HG03066 (cell line): ENCODE data around the gene POLR2J.

Experiments
- ATAC-seq: cut with Tn5 transposase; IDR thresholded peaks from one replicate; pipeline ENCODE4 v1.9.1; 2021; ENCODE audit warnings: low read depth; ENCODE audit not compliant: unreplicated experiment

POLR2J gene

DNA sequence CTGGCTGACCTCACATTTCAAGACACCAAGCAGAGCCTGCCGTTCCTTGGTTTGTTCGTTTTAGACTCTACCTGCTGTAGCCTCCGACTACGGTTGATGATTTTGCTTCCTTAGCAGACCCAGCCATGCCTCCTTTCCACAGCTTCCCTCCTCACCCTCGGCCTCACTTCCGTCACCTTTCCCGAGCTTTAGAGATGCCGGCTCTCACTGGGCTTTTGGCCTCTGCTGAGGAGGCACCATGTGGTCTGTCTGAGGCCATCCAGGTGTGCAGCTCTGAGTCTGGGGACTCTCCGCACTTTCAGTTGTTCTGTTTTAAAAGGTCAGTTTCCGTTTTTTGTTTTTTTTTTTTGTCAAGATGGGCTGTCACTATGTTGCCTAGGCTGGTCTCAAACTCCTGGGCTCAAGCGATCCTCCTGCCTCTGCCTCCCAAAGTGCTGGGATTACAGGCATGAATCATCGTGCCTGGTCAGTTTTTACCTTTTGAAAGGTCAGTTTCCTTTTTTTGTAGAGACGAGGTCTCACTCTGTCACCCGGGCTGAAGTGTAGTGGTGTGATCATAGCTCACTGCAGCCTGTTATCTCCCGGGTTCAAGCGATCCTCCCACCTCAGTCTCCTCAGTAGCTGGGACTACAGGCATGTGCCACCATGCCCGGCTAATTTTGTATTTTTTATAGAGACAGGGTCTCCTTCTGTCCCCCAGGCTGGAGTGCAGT lies 33.6 kb downstream of the POLR2J start:
- ATAC-seq: peak; percentile 38

DNA sequence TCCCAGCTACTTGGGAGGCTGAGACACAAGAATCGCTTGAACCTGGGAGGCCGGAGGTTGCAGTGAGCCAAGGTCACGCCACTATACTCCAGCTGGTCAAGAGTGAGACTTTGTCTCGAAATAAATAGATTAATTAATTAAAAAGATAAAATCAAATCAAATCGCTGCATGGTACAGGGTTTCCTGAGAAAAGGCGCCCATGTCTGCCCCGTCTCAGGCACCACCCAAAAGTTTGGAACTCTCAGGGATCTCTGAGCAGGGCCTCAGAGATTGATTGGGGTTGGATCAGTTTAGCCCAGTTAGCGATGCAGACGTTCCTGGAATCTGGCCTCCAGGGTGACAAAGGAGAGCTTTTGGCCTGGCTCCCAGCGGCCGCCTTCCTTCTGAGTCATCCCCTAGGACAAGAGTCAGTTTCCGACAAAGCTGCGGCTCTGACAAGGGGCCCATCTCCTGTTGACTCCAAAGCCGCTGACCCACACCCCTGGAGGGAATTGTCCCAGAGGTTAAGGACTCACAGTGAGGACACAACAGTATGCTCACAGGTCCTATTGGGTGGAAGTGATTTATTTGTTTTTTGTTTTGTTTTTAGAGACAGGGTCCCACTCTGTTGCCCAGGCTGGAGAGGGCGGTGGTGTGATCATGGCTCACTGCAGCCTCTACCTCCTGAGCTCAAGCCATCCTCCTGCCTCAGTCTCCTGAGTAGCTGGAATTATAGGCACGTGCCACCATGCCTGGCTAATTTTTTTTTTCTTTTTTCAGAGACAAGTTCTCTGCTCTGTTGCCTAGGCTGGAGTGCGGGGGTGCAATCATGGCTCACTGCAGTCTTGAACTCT lies 38.5 kb downstream of the POLR2J start:
- no peak for ATAC-seq

DNA sequence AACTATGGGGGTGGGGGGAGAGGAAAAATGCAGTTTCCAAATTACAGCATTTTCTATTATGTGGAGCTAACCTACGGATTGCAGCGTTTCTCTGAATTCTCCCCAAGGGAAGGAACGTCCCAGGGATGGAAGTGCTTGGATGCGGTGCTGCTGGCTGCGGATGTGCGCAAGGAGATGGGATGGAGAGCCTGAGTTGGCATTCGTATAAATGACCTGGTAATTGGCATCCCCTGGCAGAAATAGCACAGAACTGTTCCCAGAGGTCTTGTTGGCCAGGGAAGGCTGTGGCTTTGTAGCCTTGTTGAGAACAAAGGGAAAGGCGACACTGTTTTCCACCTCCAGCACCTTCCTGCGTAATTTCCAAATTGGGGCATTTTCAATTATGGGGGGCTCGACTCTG lies 42.6 kb downstream of the POLR2J start:
- ATAC-seq: no peak

DNA sequence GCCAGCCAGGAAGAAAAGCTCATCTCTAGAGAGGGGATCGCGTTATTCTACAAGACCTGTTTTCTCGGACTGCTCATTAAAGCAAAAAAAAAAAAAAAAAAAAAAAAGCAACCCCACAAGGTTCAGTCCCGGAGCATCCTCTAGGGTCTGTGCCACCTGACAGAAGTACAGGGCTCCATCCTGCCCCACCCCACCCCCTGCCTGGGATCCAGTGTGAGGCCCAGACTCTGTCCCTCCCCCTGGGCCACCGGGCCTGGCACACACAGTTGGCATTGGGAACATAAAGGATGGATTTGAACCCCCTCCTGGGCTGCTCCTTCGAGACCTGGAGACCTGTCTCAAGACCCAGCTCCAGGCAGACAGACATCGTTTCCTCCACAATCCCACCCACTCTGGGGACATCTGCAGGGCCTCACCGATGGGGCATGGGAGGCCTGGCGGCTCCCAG lies 44.7 kb downstream of the POLR2J start:
- ATAC-seq: no peak

DNA sequence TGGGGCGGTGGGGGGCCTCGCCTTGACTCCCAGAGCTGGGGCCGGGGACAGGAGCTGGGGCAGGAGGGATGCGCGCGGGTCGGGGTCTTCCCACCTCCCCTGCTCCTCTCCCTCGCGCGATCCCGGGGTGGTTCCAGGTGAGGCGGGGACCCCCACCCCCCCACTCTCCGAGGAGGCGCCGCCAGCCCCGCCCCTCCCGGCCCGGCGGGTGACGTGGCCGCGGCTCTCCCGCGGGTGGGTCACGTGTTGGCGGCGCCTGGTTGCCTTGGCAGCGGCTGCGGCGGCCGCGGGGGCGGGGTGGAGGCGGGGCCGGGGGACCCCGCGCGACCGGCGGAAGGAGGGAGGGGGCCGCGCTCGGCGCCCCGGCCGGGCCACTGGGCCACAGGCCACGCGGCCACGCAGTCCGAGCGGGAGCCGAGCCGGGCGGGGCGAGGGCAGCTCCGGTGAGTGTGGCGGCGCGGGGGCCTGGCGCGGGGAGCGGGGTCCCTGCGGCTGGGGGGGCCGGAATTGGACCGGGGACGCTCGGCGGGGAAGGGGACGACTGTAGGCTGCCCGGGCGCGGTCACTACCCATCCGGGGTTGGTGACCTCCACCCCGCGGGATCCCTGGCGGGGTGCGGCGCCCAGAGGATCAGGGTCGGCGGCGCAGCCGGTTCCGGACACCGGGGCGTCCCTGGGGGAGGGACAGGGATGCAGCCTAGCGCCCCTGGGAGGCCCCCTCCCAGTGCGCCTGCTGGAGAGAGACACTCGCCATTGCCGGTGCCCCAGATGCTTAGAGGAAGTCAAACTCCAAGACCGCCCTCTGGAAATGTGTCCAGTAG lies 45.3 kb downstream of the POLR2J start, which contains the start of gene ORAI2:
Gene ORAI2 (plus strand): TSS at position 357 of the 820 bp plus-strand sequence. CDS start 5,382 bp downstream, outside the sequence.
- peak; percentile 47 for ATAC-seq

DNA sequence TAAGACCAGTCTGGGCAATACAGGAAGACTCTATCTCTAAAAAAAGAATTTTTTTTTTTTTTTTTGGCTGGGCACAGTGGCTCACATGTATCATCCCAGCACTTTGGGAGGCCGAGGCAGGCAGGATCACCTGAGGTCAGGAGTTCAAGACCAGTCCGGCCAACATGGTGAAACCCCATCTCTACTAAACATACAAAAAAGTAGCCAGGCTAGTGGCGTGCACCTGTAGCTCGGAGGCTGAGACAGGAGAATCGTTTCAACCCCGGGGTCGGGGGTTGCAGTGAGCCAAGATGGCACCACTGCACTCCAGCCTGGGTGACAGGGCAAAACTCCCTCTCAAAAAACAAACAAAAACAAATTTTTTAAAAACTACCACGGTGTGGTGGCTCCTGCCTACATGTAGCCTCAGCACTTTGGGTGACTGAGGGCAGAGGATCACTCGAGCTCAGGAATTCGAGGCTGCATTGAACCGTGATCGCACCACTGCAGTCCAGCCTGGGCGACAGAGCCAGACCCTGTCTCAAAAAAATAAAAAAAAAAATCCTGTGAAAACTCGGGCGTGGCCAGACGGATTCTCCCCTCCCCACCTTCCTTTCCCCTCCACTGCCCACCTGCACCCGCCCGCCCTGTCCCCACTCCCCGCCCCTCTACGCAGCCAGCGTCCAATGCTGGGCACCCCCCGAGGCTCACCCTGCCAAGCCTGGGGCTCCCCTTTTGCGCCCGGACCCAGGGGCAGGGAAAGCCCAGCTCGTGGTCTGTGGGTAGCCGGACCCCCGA lies 46.1 kb downstream of the POLR2J start:
- peak; percentile 32 for ATAC-seq

DNA sequence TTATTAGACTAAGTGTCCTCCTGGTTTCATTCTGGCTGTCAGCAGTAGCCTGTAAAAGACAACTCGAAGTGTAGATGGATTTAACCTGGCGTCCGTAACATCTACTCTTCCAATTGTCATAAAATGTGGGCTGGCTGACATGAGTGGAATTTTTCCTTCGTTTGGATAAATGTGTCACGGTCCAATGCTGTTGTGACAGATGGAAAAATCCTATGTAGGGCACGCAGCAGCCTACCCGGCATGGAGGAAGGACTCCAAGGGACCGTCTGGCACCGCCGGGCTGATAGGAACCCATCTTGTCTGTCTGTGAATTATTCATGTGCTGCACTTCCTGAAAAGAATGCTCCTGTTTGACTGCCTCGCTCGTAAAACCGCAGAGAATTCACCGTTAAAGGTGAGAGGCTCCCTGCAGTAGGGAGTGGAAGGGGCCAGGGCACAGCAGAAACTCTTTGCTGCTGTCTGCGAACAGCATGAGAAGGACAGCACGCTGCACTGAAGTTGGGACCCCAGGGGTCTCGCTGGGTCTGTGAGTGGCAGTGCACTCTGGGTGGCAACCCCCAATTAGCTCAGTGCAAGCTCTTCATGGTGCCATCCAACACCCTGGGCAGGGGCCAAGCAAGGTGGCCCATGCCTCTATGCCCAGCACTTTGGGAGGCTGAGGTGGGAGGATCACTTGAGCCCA lies 47.0 kb downstream of the POLR2J start:
- ATAC-seq: no peak

DNA sequence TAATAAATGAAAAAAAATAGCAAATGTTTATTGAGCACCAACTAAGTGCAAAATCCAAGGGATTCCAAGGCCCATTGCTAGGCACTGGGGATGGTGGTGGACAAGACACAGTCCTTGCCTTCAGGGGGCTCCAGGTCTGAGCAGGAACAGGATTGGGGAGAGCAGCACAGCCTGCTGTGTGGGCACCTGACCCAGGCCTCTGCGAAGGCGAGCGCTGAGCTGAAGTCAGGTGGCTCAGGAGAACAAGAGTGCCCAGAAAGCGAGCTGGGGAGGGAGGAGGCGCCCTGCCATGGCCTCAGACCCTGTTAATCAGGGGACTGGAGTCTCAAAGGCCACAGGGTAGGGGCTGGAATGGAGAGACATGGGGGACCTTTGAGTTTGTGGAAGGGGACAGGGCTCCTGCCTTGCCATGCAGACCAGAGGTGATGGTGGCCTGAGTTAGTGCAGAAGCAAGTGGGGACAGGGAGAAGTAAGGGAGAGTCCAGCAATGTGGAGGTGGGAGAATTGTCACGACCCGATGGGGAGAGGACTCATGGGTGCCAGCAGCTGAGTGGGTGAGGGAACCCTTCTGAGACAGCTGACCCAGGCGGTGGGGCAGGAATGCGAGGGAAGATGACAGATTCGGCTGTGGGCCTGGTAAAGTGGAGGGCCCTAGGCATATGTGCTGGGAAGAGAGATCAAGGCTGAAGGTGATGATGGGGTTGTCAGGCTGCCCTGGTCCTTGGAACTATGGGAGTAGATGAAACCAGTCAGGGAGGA lies 49.4 kb downstream of the POLR2J start:
- no peak for ATAC-seq

DNA sequence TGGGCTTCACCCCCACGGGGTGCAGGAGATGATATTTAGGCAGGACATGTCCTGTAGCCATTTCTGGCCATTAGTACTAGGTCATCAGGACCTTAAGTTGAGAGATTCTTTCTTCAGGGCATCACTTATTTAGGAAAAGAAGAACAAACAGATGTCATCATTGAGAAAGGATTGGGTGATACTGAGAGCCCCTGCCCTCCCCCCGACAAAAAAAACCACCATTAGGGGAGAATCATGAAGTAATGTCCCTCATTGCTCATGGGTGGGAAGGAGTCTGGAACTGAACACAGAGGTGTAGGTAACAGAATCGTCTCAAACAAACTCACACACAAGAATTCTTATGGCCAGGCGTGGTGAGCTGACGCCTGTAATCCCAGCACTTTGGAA lies 51.7 kb downstream of the POLR2J start:
- no peak for ATAC-seq

DNA sequence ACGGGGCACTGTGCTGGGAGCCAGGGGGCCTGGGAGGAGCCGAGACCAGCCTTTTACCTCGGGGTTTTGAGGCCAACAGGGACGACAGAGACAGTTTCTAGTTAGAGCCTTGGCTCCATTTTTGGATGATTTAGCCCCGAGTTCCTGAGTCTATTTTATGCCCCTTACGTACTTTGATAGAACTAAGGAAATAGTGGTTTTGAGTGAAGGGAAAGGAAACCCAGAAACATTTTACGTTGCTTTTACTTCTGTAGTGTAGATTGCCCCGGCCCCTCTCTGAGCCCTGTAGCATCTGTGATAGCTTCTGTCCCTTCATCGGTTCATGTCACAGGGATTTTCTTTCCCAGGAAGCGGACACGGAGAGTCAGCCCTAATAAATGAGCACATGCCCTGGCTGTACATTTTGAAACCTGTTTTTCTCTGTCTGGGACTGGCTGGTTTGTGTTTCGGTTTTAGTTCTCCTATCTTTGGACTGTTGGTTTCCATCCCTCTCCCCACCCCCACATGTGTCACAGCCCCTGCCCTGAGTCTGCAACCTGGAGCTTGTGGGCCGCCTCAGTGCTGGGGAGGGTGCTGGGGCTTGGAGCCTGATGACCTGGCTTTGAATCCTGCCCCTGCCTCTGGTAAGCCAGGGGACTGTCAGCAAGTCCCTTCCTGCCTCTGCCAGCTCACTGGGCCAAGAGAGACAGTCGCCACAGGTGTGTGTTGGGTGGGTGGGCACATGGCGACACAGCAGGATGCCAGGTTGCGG lies 52.3 kb downstream of the POLR2J start:
- peak; percentile 49 for ATAC-seq

DNA sequence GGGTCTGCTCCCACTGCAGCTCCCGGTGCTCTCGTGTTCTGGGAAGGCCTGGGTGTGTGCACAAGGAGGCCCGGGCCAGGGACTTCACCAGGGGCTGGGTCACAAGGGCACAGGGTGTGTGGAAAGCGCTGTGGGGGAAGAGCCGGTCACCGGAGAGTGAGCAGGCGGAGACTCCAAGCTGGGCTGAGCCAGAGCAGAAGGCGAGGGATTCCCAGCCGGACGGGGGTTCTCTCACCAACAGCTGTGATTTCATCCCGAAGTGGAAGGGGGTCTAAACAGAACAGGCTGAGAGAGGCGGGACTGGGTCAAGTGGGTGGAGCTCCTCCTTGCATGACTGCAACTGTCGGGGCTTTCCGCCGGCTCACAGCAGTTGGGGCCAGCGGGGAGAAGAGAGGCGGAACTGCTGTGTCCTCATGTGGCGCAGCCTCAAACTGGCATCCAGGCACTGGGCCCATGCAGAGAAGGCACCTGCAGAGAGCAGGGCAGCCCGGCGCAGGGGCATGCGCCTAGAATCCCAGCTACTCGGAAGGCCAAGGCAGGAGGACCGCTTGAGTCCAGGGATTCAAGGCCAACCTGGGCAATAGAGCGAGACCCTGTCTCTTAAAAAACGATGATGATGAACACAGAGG lies 53.0 kb downstream of the POLR2J start:
- ATAC-seq: peak; percentile 59

DNA sequence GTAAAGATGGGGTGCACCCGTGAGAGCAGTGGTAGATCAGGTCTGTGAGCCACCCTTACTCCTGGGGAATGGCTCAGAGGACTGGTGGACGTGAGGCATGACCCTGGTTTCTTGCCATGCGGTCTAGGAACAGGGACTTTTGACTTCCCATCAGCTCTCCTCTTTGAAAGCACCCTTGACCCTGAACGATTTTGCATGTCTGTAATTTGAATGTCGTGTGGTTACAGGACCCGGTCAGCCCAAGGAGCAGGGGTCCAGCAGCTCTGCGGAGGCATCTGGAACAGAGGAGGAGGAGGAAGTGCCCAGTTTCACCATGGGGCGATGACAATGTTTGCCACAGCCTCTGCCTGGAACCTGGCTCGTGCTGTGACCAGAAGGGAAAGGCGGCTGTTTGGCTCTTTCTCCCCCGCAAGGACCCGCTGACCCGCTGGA lies 53.9 kb downstream of the POLR2J start:
- no peak for ATAC-seq

DNA sequence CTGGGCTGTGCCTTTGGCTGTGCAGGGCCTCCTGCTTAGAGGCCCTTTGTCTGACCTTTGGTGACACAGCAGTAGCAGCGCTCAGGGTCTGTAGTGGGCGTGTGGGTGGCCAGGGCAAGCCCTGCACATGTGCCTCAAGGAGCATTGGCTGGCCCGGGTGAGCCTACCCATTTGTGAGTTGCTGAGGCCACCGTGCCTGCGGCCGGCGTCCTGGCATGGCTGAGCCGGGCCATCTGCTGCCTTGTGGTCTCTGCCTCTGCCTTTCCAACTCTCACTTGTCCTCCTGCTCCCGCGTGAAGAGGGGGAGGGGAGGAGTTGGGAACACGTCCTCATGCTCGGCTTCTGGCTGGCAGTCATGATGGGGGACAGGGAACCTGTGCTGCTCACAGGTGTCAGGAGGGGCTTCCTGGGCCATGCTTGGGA lies 54.6 kb downstream of the POLR2J start:
- ATAC-seq: no peak
